Neural progenitor cell (in vitro differentiated cells): ENCODE results near the gene CAMK2N1. TPM values are rescaled to one million over a fixed set of nuclear protein-coding genes. Genes with fewer than 3 reads are reported as not detected.
"Not testable (repeated sequence)": the region's sequence is repeated elsewhere in the genome, so short reads cannot be mapped to it uniquely, and the experiment has no call there.

Experiments used
- DNase-seq: peaks from one replicate; pipeline ENCODE4 v3.0.0-alpha.2; 2016; ENCODE audit warnings: low spot score
- H2AFZ ChIP-seq: fragments of 200-600 bp; sonication (generic); replicated peaks from 2 replicates; pipeline ENCODE4 v1.6.1; 2016; ENCODE audit warnings: antibody characterized with exemption
- H3F3A ChIP-seq: fragments of 200-600 bp; sonication (generic); 2 replicates; pipeline ENCODE4 v1.6.1; 2016; ENCODE audit warnings: antibody characterized with exemption, low read depth
- H3K27ac ChIP-seq: fragments of 200-600 bp; sonication (generic); 2 replicates; pipeline ENCODE4 v1.5.1; 2016; ENCODE audit warnings: mild to moderate bottlenecking
- H3K27me3 ChIP-seq: fragments of 200-600 bp; sonication (generic); 2 replicates; pipeline ENCODE4 v1.6.1; 2016; ENCODE audit warnings: mild to moderate bottlenecking, moderate library complexity
- H3K36me3 ChIP-seq: fragments of 200-600 bp; sonication (generic); 2 replicates; pipeline ENCODE4 v1.5.1; 2016
- H3K4me1 ChIP-seq: fragments of 200-600 bp; sonication (generic); 2 replicates; pipeline ENCODE4 v1.6.1; 2016; ENCODE audit warnings: mixed run types
- H3K4me2 ChIP-seq: fragments of 200-600 bp; sonication (generic); 2 replicates; pipeline ENCODE4 v1.6.1; 2016
- H3K4me3 ChIP-seq: fragments of 200-600 bp; sonication (generic); 2 replicates; pipeline ENCODE4 v1.5.1; 2016
- H3K79me2 ChIP-seq: fragments of 200-600 bp; sonication (generic); 2 replicates; pipeline ENCODE4 v1.6.1; 2016; ENCODE audit warnings: low read depth
- H3K9ac ChIP-seq: fragments of 200-600 bp; sonication (generic); 2 replicates; pipeline ENCODE4 v1.6.1; 2016
- H3K9me3 ChIP-seq: fragments of 200-600 bp; sonication (generic); 2 replicates; pipeline ENCODE4 v1.5.1; 2016; ENCODE audit warnings: low read depth
- H4K20me1 ChIP-seq: fragments of 200-600 bp; sonication (generic); 2 replicates; pipeline ENCODE4 v1.6.1; 2016; ENCODE audit warnings: low read depth
- H3K27ac Mint-ChIP-seq: 3 replicates; pipeline ENCODE4 v1.8.0; 2021; ENCODE audit warnings: mixed read lengths
- H3K27me3 Mint-ChIP-seq: 2 replicates; pipeline ENCODE4 v1.8.0; 2022; ENCODE audit warnings: low read depth, mild to moderate bottlenecking, inconsistent platforms, moderate library complexity, mixed read lengths; ENCODE audit not compliant: insufficient read depth
- H3K36me3 Mint-ChIP-seq: 3 replicates; pipeline ENCODE4 v1.8.0; 2021; ENCODE audit warnings: mixed read lengths
- H3K4me1 Mint-ChIP-seq: 3 replicates; pipeline ENCODE4 v1.8.0; 2021; ENCODE audit warnings: mixed read lengths
- H3K4me3 Mint-ChIP-seq: 3 replicates; pipeline ENCODE4 v1.8.0; 2021; ENCODE audit warnings: mild to moderate bottlenecking, moderate library complexity, mixed read lengths
- H3K9me3 Mint-ChIP-seq: 3 replicates; pipeline ENCODE4 v1.8.0; 2020; ENCODE audit warnings: mixed read lengths
- CTCF ChIP-seq: fragments of 200-600 bp; sonication (generic); IDR thresholded peaks from 2 replicates; pipeline ENCODE4 v1.5.1; 2017; ENCODE audit warnings: antibody characterized with exemption, mild to moderate bottlenecking
- EZH2 ChIP-seq: fragments of 200-600 bp; sonication (generic); IDR thresholded peaks from 2 replicates; pipeline ENCODE4 v1.6.1; 2017; ENCODE audit warnings: antibody characterized with exemption, mild to moderate bottlenecking, moderate library complexity
- EZH2phosphoT487 ChIP-seq: fragments of 200-600 bp; sonication (generic); IDR thresholded peaks from 2 replicates; pipeline ENCODE4 v1.6.1; 2017; ENCODE audit warnings: antibody characterized with exemption
- total RNA-seq: library from RNA; depleted of rRNA; stranded (reverse); fragments of >200 nt; gene quantifications from 2 replicates; pipeline ENCODE4 v1.2.3, GENCODE V29; 2015; ENCODE audit warnings: low replicate concordance

Gene CAMK2N1
- total RNA-seq, 1 donor from 2014 or later = 11.4 TPM

- no peaks in the 10 kb centered on the region for H3K36me3 ChIP-seq
- Mint-ChIP-seq H3K27me3 (peaks cover 2% of the 10 kb centered on the region), H3K27ac (no peak overlapping the region), H3K4me3 (no peak overlapping the region), H3K9me3 (no peaks in the 10 kb centered on the region), H3K36me3 (peaks cover 4% of the 10 kb centered on the region), H3K4me1 (no peaks in the 10 kb centered on the region)
- H3K27ac ChIP-seq = no peak overlapping the region
- H3K79me2 ChIP-seq = peaks cover 5% of the 10 kb centered on the region
- no peak for TF ChIP-seq EZH2
- TF ChIP-seq EZH2phosphoT487 = no peak
- no peak for TF ChIP-seq CTCF
- H3K9ac ChIP-seq = no peak overlapping the region
- no peaks in the 10 kb centered on the region for H3K4me1 ChIP-seq
- no peak overlapping the region for H3K4me2 ChIP-seq
- H4K20me1 ChIP-seq = no peaks in the 10 kb centered on the region
- no peaks in the 10 kb centered on the region for H3K9me3 ChIP-seq
- DNase-seq = no peak
- H3F3A ChIP-seq = no peaks in the 10 kb centered on the region
- H3K4me3 ChIP-seq = no peak overlapping the region
- no peak overlapping the region for H2AFZ ChIP-seq
- H3K27me3 ChIP-seq = no peaks in the 10 kb centered on the region
Measured at GRCh38 chr1:20499105-20499504, 13.1 kb upstream of the CAMK2N1 start.

GRCh38 chr1:20498116-20498515 is 12.1 kb upstream of the CAMK2N1 start:
- TF ChIP-seq EZH2 (no peak), CTCF (no peak), EZH2phosphoT487 (no peak)
- no peak for DNase-seq
- no peak overlapping the region for H3K9ac ChIP-seq
- no peak overlapping the region for H3K27ac Mint-ChIP-seq
- H3K27me3 ChIP-seq = no peaks in the 10 kb centered on the region
- H3K79me2 ChIP-seq = no peaks in the 10 kb centered on the region
- peaks cover under 1% of the 10 kb centered on the region for H3K4me1 Mint-ChIP-seq
- peaks cover 4% of the 10 kb centered on the region for H3K36me3 Mint-ChIP-seq
- H3K4me1 ChIP-seq = no peaks in the 10 kb centered on the region
- no peak overlapping the region for H3K4me3 ChIP-seq
- H2AFZ ChIP-seq = no peak overlapping the region
- H3K9me3 ChIP-seq = no peaks in the 10 kb centered on the region
- H4K20me1 ChIP-seq = no peaks in the 10 kb centered on the region
- H3K27ac ChIP-seq = no peak overlapping the region
- no peak overlapping the region for H3K4me3 Mint-ChIP-seq
- H3K4me2 ChIP-seq = no peak overlapping the region
- peaks cover 2% of the 10 kb centered on the region for H3K27me3 Mint-ChIP-seq
- H3K9me3 Mint-ChIP-seq = no peaks in the 10 kb centered on the region
- H3K36me3 ChIP-seq = no peaks in the 10 kb centered on the region
- no peaks in the 10 kb centered on the region for H3F3A ChIP-seq

GRCh38 chr1:20497506-20497905 is 11.5 kb upstream of the CAMK2N1 start:
- H2AFZ ChIP-seq = no peak overlapping the region
- H4K20me1 ChIP-seq = no peaks in the 10 kb centered on the region
- H3K36me3 ChIP-seq = no peaks in the 10 kb centered on the region
- no peaks in the 10 kb centered on the region for H3K79me2 ChIP-seq
- H3K4me3 ChIP-seq = no peak overlapping the region
- no peak for DNase-seq
- H3F3A ChIP-seq = no peaks in the 10 kb centered on the region
- peaks cover 6% of the 10 kb centered on the region for H3K27me3 Mint-ChIP-seq
- no peak for TF ChIP-seq EZH2phosphoT487
- H3K9ac ChIP-seq = no peak overlapping the region
- no peaks in the 10 kb centered on the region for H3K4me1 ChIP-seq
- H3K4me3 Mint-ChIP-seq = no peak overlapping the region
- no peaks in the 10 kb centered on the region for H3K9me3 Mint-ChIP-seq
- H3K36me3 Mint-ChIP-seq = peaks cover 4% of the 10 kb centered on the region
- H3K27ac Mint-ChIP-seq = no peak overlapping the region
- no peak overlapping the region for H3K27ac ChIP-seq
- peaks cover 5% of the 10 kb centered on the region for H3K4me1 Mint-ChIP-seq
- no peaks in the 10 kb centered on the region for H3K27me3 ChIP-seq
- H3K9me3 ChIP-seq = no peaks in the 10 kb centered on the region
- no peak overlapping the region for H3K4me2 ChIP-seq

- DNase-seq, H3F3A ChIP-seq, H3K4me3 Mint-ChIP-seq, H3K4me1 Mint-ChIP-seq, H4K20me1 ChIP-seq, H3K27ac Mint-ChIP-seq, H2AFZ ChIP-seq, H3K36me3 Mint-ChIP-seq, H3K9me3 Mint-ChIP-seq, H3K4me1 ChIP-seq, H3K27me3 ChIP-seq, H3K79me2 ChIP-seq, H3K4me2 ChIP-seq, H3K27ac ChIP-seq, H3K9me3 ChIP-seq, H3K9ac ChIP-seq, H3K27me3 Mint-ChIP-seq, H3K36me3 ChIP-seq, H3K4me3 ChIP-seq: not testable (repeated sequence)
Measured at GRCh38 chr1:20496725-20497383, 10.8 kb upstream of the CAMK2N1 start.
